Activated naive CD8-positive, alpha-beta T cell (primary cell): ENCODE results near the gene SEZ6L.

Source experiments
- H3K27ac Mint-ChIP-seq: one replicate; pipeline ENCODE4 v1.8.0; 2021; ENCODE audit warnings: mixed read lengths
- H3K27me3 Mint-ChIP-seq: one replicate; pipeline ENCODE4 v1.8.0; 2021; ENCODE audit warnings: mixed read lengths
- H3K36me3 Mint-ChIP-seq: one replicate; pipeline ENCODE4 v1.8.0; 2021; ENCODE audit warnings: mixed read lengths
- H3K4me1 Mint-ChIP-seq: one replicate; pipeline ENCODE4 v1.8.0; 2021; ENCODE audit warnings: low read depth, mixed read lengths
- H3K4me3 Mint-ChIP-seq: one replicate; pipeline ENCODE4 v1.8.0; 2021; ENCODE audit warnings: mild to moderate bottlenecking, mixed read lengths
- H3K9me3 Mint-ChIP-seq: one replicate; pipeline ENCODE4 v1.8.0; 2021; ENCODE audit warnings: low read depth, mixed read lengths

The SEZ6L gene

GRCh38 chr22:26169315-26170111, at the start of gene SEZ6L:
TSS of gene SEZ6L (plus strand) at chr22:26169462. CDS start at chr22:26169670, 208 bp downstream.
- Mint-ChIP-seq H3K27me3 (peaks cover 65% of the 10 kb centered on the region), H3K36me3 (no peaks in the 10 kb centered on the region), H3K4me3 (peak within 1 kb of the TSS; percentile 51), H3K4me1 (peaks cover 6% of the 10 kb centered on the region), H3K9me3 (no peaks in the 10 kb centered on the region), H3K27ac (no peak within 1 kb of the TSS)

- Mint-ChIP-seq H3K36me3 (no peaks in the 10 kb centered on the region), H3K9me3 (no peaks in the 10 kb centered on the region), H3K4me3 (no peak overlapping the region), H3K4me1 (no peaks in the 10 kb centered on the region), H3K27ac (no peak overlapping the region), H3K27me3 (peaks cover 4% of the 10 kb centered on the region)
Observed at GRCh38 chr22:26122920-26123468, 46.3 kb upstream of the SEZ6L start.

GRCh38 chr22:26124991-26125725, 44.1 kb upstream of the SEZ6L start:
- H3K27ac Mint-ChIP-seq, result no peak overlapping the region
- no peaks in the 10 kb centered on the region for H3K4me1 Mint-ChIP-seq
- H3K27me3 Mint-ChIP-seq, result peaks cover 7% of the 10 kb centered on the region
- no peaks in the 10 kb centered on the region for H3K36me3 Mint-ChIP-seq
- no peak overlapping the region for H3K4me3 Mint-ChIP-seq
- H3K9me3 Mint-ChIP-seq, result no peaks in the 10 kb centered on the region

- peaks cover 6% of the 10 kb centered on the region for H3K27me3 Mint-ChIP-seq
- no peaks in the 10 kb centered on the region for H3K4me1 Mint-ChIP-seq
- H3K9me3 Mint-ChIP-seq, result no peaks in the 10 kb centered on the region
- H3K4me3 Mint-ChIP-seq, result no peak overlapping the region
- H3K36me3 Mint-ChIP-seq, result no peaks in the 10 kb centered on the region
- H3K27ac Mint-ChIP-seq, result no peak overlapping the region
Observed at GRCh38 chr22:26127126-26127525, 42.1 kb upstream of the SEZ6L start.

- no peak overlapping the region for H3K4me3 Mint-ChIP-seq
- no peak overlapping the region for H3K27ac Mint-ChIP-seq
- H3K27me3 Mint-ChIP-seq, result peaks cover 6% of the 10 kb centered on the region
- H3K9me3 Mint-ChIP-seq, result no peaks in the 10 kb centered on the region
- H3K4me1 Mint-ChIP-seq, result no peaks in the 10 kb centered on the region
- no peaks in the 10 kb centered on the region for H3K36me3 Mint-ChIP-seq
Observed at GRCh38 chr22:26127556-26127955, 41.7 kb upstream of the SEZ6L start.

GRCh38 chr22:26131589-26132154, 37.6 kb upstream of the SEZ6L start:
- Mint-ChIP-seq H3K4me3 (no peak overlapping the region), H3K9me3 (no peaks in the 10 kb centered on the region), H3K36me3 (no peaks in the 10 kb centered on the region), H3K27me3 (peaks cover 6% of the 10 kb centered on the region), H3K4me1 (no peaks in the 10 kb centered on the region), H3K27ac (no peak overlapping the region)

- Mint-ChIP-seq H3K9me3 (no peaks in the 10 kb centered on the region), H3K27ac (no peak overlapping the region), H3K36me3 (no peaks in the 10 kb centered on the region), H3K4me3 (no peak overlapping the region), H3K4me1 (no peaks in the 10 kb centered on the region), H3K27me3 (peaks cover 6% of the 10 kb centered on the region)
Observed at GRCh38 chr22:26134654-26135330, 34.5 kb upstream of the SEZ6L start.

GRCh38 chr22:26135806-26136205, 33.5 kb upstream of the SEZ6L start:
- Mint-ChIP-seq H3K9me3 (no peaks in the 10 kb centered on the region), H3K4me1 (no peaks in the 10 kb centered on the region), H3K27ac (no peak overlapping the region), H3K4me3 (no peak overlapping the region), H3K36me3 (no peaks in the 10 kb centered on the region), H3K27me3 (peaks cover 6% of the 10 kb centered on the region)

GRCh38 chr22:26139310-26139709, 30.0 kb upstream of the SEZ6L start:
- Mint-ChIP-seq H3K4me3 (no peak overlapping the region), H3K36me3 (no peaks in the 10 kb centered on the region), H3K9me3 (no peaks in the 10 kb centered on the region), H3K4me1 (no peaks in the 10 kb centered on the region), H3K27ac (no peak overlapping the region), H3K27me3 (peaks cover 14% of the 10 kb centered on the region)

GRCh38 chr22:26141831-26142230, 27.4 kb upstream of the SEZ6L start:
- no peak overlapping the region for H3K4me3 Mint-ChIP-seq
- H3K27ac Mint-ChIP-seq, result no peak overlapping the region
- no peaks in the 10 kb centered on the region for H3K36me3 Mint-ChIP-seq
- H3K4me1 Mint-ChIP-seq, result no peaks in the 10 kb centered on the region
- H3K27me3 Mint-ChIP-seq, result peaks cover 17% of the 10 kb centered on the region
- no peaks in the 10 kb centered on the region for H3K9me3 Mint-ChIP-seq

- Mint-ChIP-seq H3K4me3 (no peak overlapping the region), H3K9me3 (no peaks in the 10 kb centered on the region), H3K27me3 (peaks cover 20% of the 10 kb centered on the region), H3K36me3 (no peaks in the 10 kb centered on the region), H3K4me1 (no peaks in the 10 kb centered on the region), H3K27ac (no peak overlapping the region)
Observed at GRCh38 chr22:26143806-26144325, 25.4 kb upstream of the SEZ6L start.

GRCh38 chr22:26159886-26160285, 9.4 kb upstream of the SEZ6L start:
- H3K27ac Mint-ChIP-seq, result no peak overlapping the region
- no peaks in the 10 kb centered on the region for H3K36me3 Mint-ChIP-seq
- no peak overlapping the region for H3K4me3 Mint-ChIP-seq
- H3K9me3 Mint-ChIP-seq, result peaks cover 4% of the 10 kb centered on the region
- peaks cover 21% of the 10 kb centered on the region for H3K27me3 Mint-ChIP-seq
- H3K4me1 Mint-ChIP-seq, result no peaks in the 10 kb centered on the region

- H3K9me3 Mint-ChIP-seq, result peaks cover 4% of the 10 kb centered on the region
- no peak overlapping the region for H3K27ac Mint-ChIP-seq
- no peaks in the 10 kb centered on the region for H3K36me3 Mint-ChIP-seq
Observed at GRCh38 chr22:26161746-26162145, 7.5 kb upstream of the SEZ6L start.

GRCh38 chr22:26162926-26163325, 6.3 kb upstream of the SEZ6L start:
- peaks cover under 1% of the 10 kb centered on the region for H3K9me3 Mint-ChIP-seq
- H3K4me1 Mint-ChIP-seq, result no peaks in the 10 kb centered on the region
- no peak overlapping the region for H3K4me3 Mint-ChIP-seq
- no peaks in the 10 kb centered on the region for H3K36me3 Mint-ChIP-seq
- H3K27me3 Mint-ChIP-seq, result peaks cover 38% of the 10 kb centered on the region
- no peak overlapping the region for H3K27ac Mint-ChIP-seq

More at GRCh38 chr22:26161746-26162145, 7.5 kb upstream of the SEZ6L start:
- Mint-ChIP-seq H3K4me1 (no peaks in the 10 kb centered on the region), H3K4me3 (no peak overlapping the region), H3K27me3 (peaks cover 30% of the 10 kb centered on the region)
